HL-60 (cell line): ENCODE data around the gene CCDC142.
"Not testable (repeated sequence)": the region's sequence is repeated elsewhere in the genome, so short reads cannot be mapped to it uniquely, and the experiment has no call there.

Source experiments
- DNase-seq, 2 experiments: peaks; one replicate each; pipeline ENCODE4 v3.0.0-alpha.2; 2010 to 2020; ENCODE audit warnings: low read depth in 1 of 2, low spot score in 1 of 2
- H3K27ac ChIP-seq: fragments of 250-450 bp; sonication (Bioruptor Pico); replicated peaks from 2 replicates; pipeline ENCODE4 v1.5.1; 2020; ENCODE audit warnings: mild to moderate bottlenecking, moderate library complexity
- H3K27me3 ChIP-seq: fragments of 250-450 bp; sonication (Bioruptor Pico); 2 replicates; pipeline ENCODE4 v1.5.1; 2021; ENCODE audit warnings: mild to moderate bottlenecking, moderate library complexity; ENCODE audit not compliant: insufficient read depth, poor library complexity, severe bottlenecking
- H3K4me3 ChIP-seq: replicated peaks from 2 replicates; pipeline ENCODE4 v1.5.1; 2011; ENCODE audit warnings: mild to moderate bottlenecking, control low read depth, low read length; ENCODE audit not compliant: insufficient read depth
- GABPA ChIP-seq: IDR thresholded peaks from 2 replicates; pipeline ENCODE4 v1.6.1; 2012; ENCODE audit warnings: low read depth
- POLR2AphosphoS5 ChIP-seq: IDR thresholded peaks from 2 replicates; pipeline ENCODE4 v1.6.1; 2012; ENCODE audit warnings: low read depth
- SPI1 ChIP-seq: IDR thresholded peaks from 2 replicates; pipeline ENCODE4 v1.6.1; 2012; ENCODE audit warnings: low read depth, mild to moderate bottlenecking, borderline replicate concordance
- TF ChIP-seq, protein P1 (sequence below): IDR thresholded peaks from one replicate; pipeline ENCODE4 v1.5.1; 2011; ENCODE audit warnings: low read length, control low read depth, inconsistent platforms; ENCODE audit not compliant: insufficient read depth
- TF ChIP-seq, protein P2 (sequence below): IDR thresholded peaks from 2 replicates; pipeline ENCODE4 v1.6.1; 2012; ENCODE audit warnings: low read depth; ENCODE audit not compliant: insufficient replicate concordance

Gene CCDC142

DNA sequence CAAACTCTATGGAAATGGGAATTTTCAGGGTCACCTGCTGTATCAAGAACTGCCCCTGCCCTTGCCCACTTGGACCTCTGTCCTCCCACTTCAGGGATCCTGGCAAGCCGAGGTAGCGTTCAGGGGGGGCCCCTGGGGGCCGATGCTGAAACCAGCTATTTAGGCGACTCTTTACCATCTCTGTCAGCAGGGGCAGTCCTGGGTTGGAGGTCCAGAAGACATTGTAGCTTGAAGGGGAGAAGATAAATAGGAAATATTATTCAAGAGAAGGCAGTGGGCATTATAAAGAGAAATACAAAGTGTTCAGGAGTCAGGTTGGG, 20.1 kb downstream of the CCDC142 start:
- no peaks in the 10 kb centered on the region for H3K27me3 ChIP-seq
- no peak overlapping the region for H3K4me3 ChIP-seq
- H3K27ac ChIP-seq: no peak overlapping the region
- no peak for DNase-seq
- TF ChIP-seq POLR2AphosphoS5 (no peak), SPI1 (no peak), GABPA (no peak)
- TF ChIP-seq, protein P1, sequence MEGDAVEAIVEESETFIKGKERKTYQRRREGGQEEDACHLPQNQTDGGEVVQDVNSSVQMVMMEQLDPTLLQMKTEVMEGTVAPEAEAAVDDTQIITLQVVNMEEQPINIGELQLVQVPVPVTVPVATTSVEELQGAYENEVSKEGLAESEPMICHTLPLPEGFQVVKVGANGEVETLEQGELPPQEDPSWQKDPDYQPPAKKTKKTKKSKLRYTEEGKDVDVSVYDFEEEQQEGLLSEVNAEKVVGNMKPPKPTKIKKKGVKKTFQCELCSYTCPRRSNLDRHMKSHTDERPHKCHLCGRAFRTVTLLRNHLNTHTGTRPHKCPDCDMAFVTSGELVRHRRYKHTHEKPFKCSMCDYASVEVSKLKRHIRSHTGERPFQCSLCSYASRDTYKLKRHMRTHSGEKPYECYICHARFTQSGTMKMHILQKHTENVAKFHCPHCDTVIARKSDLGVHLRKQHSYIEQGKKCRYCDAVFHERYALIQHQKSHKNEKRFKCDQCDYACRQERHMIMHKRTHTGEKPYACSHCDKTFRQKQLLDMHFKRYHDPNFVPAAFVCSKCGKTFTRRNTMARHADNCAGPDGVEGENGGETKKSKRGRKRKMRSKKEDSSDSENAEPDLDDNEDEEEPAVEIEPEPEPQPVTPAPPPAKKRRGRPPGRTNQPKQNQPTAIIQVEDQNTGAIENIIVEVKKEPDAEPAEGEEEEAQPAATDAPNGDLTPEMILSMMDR: no peak
- TF ChIP-seq, protein P2, sequence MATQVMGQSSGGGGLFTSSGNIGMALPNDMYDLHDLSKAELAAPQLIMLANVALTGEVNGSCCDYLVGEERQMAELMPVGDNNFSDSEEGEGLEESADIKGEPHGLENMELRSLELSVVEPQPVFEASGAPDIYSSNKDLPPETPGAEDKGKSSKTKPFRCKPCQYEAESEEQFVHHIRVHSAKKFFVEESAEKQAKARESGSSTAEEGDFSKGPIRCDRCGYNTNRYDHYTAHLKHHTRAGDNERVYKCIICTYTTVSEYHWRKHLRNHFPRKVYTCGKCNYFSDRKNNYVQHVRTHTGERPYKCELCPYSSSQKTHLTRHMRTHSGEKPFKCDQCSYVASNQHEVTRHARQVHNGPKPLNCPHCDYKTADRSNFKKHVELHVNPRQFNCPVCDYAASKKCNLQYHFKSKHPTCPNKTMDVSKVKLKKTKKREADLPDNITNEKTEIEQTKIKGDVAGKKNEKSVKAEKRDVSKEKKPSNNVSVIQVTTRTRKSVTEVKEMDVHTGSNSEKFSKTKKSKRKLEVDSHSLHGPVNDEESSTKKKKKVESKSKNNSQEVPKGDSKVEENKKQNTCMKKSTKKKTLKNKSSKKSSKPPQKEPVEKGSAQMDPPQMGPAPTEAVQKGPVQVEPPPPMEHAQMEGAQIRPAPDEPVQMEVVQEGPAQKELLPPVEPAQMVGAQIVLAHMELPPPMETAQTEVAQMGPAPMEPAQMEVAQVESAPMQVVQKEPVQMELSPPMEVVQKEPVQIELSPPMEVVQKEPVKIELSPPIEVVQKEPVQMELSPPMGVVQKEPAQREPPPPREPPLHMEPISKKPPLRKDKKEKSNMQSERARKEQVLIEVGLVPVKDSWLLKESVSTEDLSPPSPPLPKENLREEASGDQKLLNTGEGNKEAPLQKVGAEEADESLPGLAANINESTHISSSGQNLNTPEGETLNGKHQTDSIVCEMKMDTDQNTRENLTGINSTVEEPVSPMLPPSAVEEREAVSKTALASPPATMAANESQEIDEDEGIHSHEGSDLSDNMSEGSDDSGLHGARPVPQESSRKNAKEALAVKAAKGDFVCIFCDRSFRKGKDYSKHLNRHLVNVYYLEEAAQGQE: no peak

DNA sequence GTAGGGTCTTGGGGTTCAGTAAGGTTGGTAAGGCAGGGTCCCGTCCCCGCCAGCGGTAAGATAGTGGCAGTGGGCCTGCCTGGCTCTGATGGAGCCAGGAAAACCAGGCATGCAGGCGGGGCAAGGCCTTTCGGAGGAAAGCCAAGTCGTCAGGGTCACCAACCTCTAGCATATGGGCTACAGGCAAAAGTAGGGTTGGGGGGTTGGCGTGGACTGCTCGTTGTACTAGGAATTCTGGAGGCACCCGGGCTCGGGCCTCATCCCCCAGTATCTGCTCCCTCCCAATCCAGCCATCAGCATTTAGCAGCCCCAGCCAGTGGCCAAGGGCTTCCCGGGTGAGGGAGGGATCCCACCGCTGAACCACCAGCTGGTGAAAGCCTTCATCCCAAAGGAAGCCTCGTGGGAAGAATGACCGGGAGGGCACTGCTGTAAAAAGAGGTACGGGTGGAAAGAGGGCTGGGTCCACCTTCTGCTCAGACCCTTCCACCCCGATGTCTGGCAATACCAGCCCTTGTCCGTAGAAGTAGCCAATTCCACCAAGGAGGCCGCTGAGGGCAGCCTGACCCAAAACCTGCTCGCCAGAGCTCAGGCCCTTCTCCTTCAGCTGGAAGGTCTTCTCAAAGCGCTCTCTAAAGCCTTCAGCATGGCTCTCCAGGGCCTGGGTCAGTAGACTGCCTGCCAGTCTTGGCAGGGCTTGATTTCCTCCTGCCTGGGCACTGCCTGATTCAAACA, 20.6 kb downstream of the CCDC142 start:
- Histone ChIP-seq H3K27ac (no peak overlapping the region), H3K27me3 (no peaks in the 10 kb centered on the region), H3K4me3 (no peak overlapping the region)
- DNase-seq: no peak
- TF ChIP-seq, protein P1: no peak
- TF ChIP-seq GABPA (no peak), POLR2AphosphoS5 (no peak), SPI1 (no peak)
- TF ChIP-seq, protein P2: no peak

- no peak for DNase-seq
- Histone ChIP-seq H3K4me3 (no peak overlapping the region), H3K27me3 (no peaks in the 10 kb centered on the region), H3K27ac (no peak overlapping the region)
- TF ChIP-seq, protein P1: no peak
- TF ChIP-seq SPI1: no peak
Observed at GRCh38 chr2:74461187-74462053, 21.4 kb downstream of the CCDC142 start.

DNA sequence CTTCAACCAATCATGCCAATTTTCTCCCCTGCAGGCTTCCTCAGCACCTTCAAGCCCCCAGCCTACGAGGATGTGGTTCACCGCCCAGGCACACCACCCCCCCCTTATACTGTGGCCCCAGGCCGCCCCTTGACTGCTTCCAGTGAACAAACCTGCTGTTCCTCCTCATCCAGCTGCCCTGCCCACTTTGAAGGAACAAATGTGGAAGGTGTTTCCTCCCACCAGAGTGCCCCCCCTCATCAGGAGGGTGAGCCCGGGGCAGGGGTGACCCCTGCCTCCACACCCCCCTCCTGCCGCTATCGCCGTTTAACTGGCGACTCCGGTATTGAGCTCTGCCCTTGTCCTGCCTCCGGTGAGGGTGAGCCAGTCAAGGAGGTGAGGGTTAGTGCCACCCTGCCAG, 22.6 kb downstream of the CCDC142 start:
- H3K27me3 ChIP-seq, H3K4me3 ChIP-seq, DNase-seq, H3K27ac ChIP-seq: not testable (repeated sequence)

- not testable (repeated sequence) for DNase-seq, H3K4me3 ChIP-seq, H3K27me3 ChIP-seq, H3K27ac ChIP-seq
Observed at GRCh38 chr2:74459503-74460118, 23.2 kb downstream of the CCDC142 start.
